Endodermal cell (in vitro differentiated cells): ENCODE results near the gene PLXNB2. TPM values are rescaled to one million over a fixed set of nuclear protein-coding genes. Genes with fewer than 3 reads are reported as not detected.
A peak's percentile ranks its signal among the peaks of the same experiment; 100 is the strongest.

Experiments
- DNase-seq: peaks from one replicate; pipeline ENCODE4 v3.0.0-alpha.2; 2017
- H3K27ac ChIP-seq: 2 replicates; pipeline ENCODE4 v1.5.1; 2013; ENCODE audit warnings: mild to moderate bottlenecking, low read depth, low read length, moderate library complexity
- H3K27me3 ChIP-seq: 2 replicates; pipeline ENCODE4 v1.6.1; 2013; ENCODE audit warnings: mild to moderate bottlenecking, low read length, moderate library complexity; ENCODE audit not compliant: insufficient read depth, control insufficient read depth, poor library complexity, severe bottlenecking
- H3K36me3 ChIP-seq: 2 replicates; pipeline ENCODE4 v1.7.0; 2013; ENCODE audit warnings: mild to moderate bottlenecking, low read length, moderate library complexity; ENCODE audit not compliant: control insufficient read depth, insufficient read depth
- H3K4me1 ChIP-seq: one replicate; pipeline ENCODE4 v1.7.0; 2013; ENCODE audit warnings: low read length; ENCODE audit not compliant: control insufficient read depth, insufficient read depth
- H3K4me3 ChIP-seq: 2 replicates; pipeline ENCODE4 v1.5.1; 2013; ENCODE audit warnings: mild to moderate bottlenecking, low read length, moderate library complexity
- H3K9ac ChIP-seq: 2 replicates; pipeline ENCODE4 v1.6.1; 2013; ENCODE audit warnings: mild to moderate bottlenecking, low read length, moderate library complexity; ENCODE audit not compliant: poor library complexity, severe bottlenecking; ENCODE audit errors: extremely low read depth
- H3K9me3 ChIP-seq: 2 replicates; pipeline ENCODE4 v1.6.1; 2013; ENCODE audit warnings: mild to moderate bottlenecking, low read length, moderate library complexity; ENCODE audit not compliant: control insufficient read depth
- H3K27ac Mint-ChIP-seq: 2 replicates; pipeline ENCODE4 v1.8.0; 2020; ENCODE audit warnings: mixed read lengths
- H3K27me3 Mint-ChIP-seq: 2 replicates; pipeline ENCODE4 v1.8.0; 2021; ENCODE audit warnings: mild to moderate bottlenecking, mixed read lengths; ENCODE audit not compliant: insufficient read depth
- H3K36me3 Mint-ChIP-seq: 2 replicates; pipeline ENCODE4 v1.8.0; 2020; ENCODE audit warnings: low read depth, mixed read lengths
- H3K4me1 Mint-ChIP-seq: 2 replicates; pipeline ENCODE4 v1.8.0; 2020; ENCODE audit warnings: mixed read lengths
- H3K4me3 Mint-ChIP-seq: 2 replicates; pipeline ENCODE4 v1.8.0; 2020; ENCODE audit warnings: mild to moderate bottlenecking, moderate library complexity, mixed read lengths
- H3K9me3 Mint-ChIP-seq: 2 replicates; pipeline ENCODE4 v1.8.0; 2020; ENCODE audit warnings: mild to moderate bottlenecking, mixed read lengths
- WGBS, 2 experiments: methylation state at CpG; one replicate each; pipeline versions ENCODE4 v1.1.5 to v1.1.7; 2013; ENCODE audit warnings: missing lambda C conversion rate in 2 of 2, mixed read lengths in 1 of 2; ENCODE audit not compliant: insufficient coverage in 1 of 2, insufficient read length in 1 of 2; 5-methylcytosine and 5-hydroxymethylcytosine counted together
- total RNA-seq, 2 donors: library from RNA; stranded (reverse); fragmentation: NEBNext Ultra II Directional in 1 of 2; extraction: Animal tissue kit (Norgen Biotek cat#: 25700) in 1 of 2; gene quantifications; 2 replicates in 1 of 2; 3 replicates in 1 of 2; pipeline ENCODE4 v1.2.1, GENCODE V29; 2021
- TF ChIP-seq, protein P1 (sequence below): fragments of 200-600 bp; sonication (generic); conservative IDR thresholded peaks from 2 replicates; pipeline ENCODE4 v1.5.0; 2021; ENCODE audit warnings: antibody characterized with exemption, mild to moderate bottlenecking

The PLXNB2 gene
- total RNA-seq, 2 donors from 2014 or later, result 94.7 to 97.7 TPM

DNA sequence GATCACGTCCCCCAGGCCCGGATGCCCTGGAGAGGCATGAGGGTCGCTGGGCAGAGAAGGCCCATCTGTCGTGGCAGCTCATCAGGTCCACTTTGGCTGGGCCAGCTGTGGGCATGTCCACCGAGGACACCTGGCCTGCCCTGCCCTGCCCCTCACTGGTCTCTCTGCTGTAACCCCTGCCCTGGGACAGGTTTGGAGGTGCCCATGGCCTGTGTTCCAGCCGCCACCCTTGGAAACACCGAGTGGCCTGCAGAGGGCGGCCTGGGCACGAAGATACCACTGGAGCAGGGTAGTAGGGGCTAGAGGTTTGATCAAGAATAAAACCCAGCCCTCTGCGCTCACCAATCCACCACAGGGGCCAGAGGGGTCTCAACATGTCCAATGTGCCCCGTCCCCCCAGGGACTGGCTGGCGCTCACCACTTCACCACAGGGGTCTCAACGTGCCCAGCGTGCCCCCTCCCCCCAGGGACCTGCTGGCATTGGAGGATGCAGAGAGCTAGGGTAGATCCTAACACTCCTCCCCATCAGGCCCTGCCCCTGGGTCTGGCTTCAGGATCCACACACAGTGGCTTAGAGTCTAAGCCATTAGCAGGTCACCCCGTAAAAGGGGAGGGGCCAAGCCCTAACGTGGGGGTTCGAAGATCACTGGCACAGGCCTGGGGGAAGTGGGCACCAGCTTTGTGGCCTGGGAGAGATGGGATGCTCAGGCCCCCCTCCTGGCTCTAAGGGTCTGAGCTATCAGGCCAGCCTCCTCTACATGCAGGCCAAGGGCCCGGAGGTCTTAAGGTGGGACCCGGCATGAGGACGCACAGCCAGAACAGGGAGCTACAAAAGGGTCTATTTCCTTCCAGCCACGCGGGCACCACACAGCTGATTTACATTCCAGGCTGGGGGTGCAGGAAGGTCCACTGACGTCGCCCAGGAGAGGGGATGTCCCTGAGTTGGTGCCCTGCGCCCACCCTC, 55.1 kb downstream of the PLXNB2 start:
- no peak overlapping the region for H3K27ac Mint-ChIP-seq
- H3K4me3 ChIP-seq, result peak overlapping the region; percentile 86
- peaks cover 11% of the 10 kb centered on the region for H3K36me3 ChIP-seq
- peak; percentile 92 for DNase-seq
- TF ChIP-seq, protein P1, sequence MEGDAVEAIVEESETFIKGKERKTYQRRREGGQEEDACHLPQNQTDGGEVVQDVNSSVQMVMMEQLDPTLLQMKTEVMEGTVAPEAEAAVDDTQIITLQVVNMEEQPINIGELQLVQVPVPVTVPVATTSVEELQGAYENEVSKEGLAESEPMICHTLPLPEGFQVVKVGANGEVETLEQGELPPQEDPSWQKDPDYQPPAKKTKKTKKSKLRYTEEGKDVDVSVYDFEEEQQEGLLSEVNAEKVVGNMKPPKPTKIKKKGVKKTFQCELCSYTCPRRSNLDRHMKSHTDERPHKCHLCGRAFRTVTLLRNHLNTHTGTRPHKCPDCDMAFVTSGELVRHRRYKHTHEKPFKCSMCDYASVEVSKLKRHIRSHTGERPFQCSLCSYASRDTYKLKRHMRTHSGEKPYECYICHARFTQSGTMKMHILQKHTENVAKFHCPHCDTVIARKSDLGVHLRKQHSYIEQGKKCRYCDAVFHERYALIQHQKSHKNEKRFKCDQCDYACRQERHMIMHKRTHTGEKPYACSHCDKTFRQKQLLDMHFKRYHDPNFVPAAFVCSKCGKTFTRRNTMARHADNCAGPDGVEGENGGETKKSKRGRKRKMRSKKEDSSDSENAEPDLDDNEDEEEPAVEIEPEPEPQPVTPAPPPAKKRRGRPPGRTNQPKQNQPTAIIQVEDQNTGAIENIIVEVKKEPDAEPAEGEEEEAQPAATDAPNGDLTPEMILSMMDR, result peak; percentile 78
- H3K4me1 ChIP-seq, result no peaks in the 10 kb centered on the region
- H3K9ac ChIP-seq, result no peak overlapping the region
- H3K9me3 ChIP-seq, result no peaks in the 10 kb centered on the region
- H3K36me3 Mint-ChIP-seq, result peaks cover 14% of the 10 kb centered on the region
- no peaks in the 10 kb centered on the region for H3K27me3 Mint-ChIP-seq
- no peak overlapping the region for H3K27ac ChIP-seq
- no peaks in the 10 kb centered on the region for H3K4me1 Mint-ChIP-seq
- H3K9me3 Mint-ChIP-seq, result no peaks in the 10 kb centered on the region
- peak overlapping the region; percentile 65 for H3K4me3 Mint-ChIP-seq
- 69 to 70% methylated on average over 15 to 25 of the region's 25 CpGs for WGBS, 2 experiments
- no peaks in the 10 kb centered on the region for H3K27me3 ChIP-seq

GRCh38 chr22:50251477-50252081, 55.9 kb downstream of the PLXNB2 start:
- no peaks in the 10 kb centered on the region for H3K9me3 Mint-ChIP-seq
- Histone ChIP-seq H3K4me3 (peak overlapping the region; percentile 86), H3K9ac (no peak overlapping the region), H3K4me1 (no peaks in the 10 kb centered on the region), H3K27me3 (no peaks in the 10 kb centered on the region), H3K9me3 (no peaks in the 10 kb centered on the region), H3K36me3 (peaks cover 16% of the 10 kb centered on the region), H3K27ac (no peak overlapping the region)
- TF ChIP-seq, protein P1, result no peak
- no peaks in the 10 kb centered on the region for H3K27me3 Mint-ChIP-seq
- no peaks in the 10 kb centered on the region for H3K4me1 Mint-ChIP-seq
- WGBS, 2 experiments, result 19 to 55% methylated on average over 8 to 36 of the region's 36 CpGs
- peak overlapping the region; percentile 65 for H3K4me3 Mint-ChIP-seq
- no peak for DNase-seq
- peaks cover 18% of the 10 kb centered on the region for H3K36me3 Mint-ChIP-seq
- no peak overlapping the region for H3K27ac Mint-ChIP-seq

GRCh38 chr22:50250555-50251476, 56.6 kb downstream of the PLXNB2 start, which contains the start of gene HDAC10:
Gene HDAC10, minus strand, starts transcription at chr22:50251265. Its CDS starts 233 bp downstream, at chr22:50251032.
- H3K36me3 Mint-ChIP-seq, result peaks cover 17% of the 10 kb centered on the region
- 2 to 4% methylated on average over 31 to 81 of the region's 81 CpGs for WGBS, 2 experiments
- Histone ChIP-seq H3K4me3 (peak within 1 kb of the TSS; percentile 86), H3K4me1 (peaks cover 3% of the 10 kb centered on the region), H3K9ac (peak within 1 kb of the TSS; percentile 80), H3K36me3 (peaks cover 24% of the 10 kb centered on the region), H3K9me3 (no peaks in the 10 kb centered on the region), H3K27me3 (no peaks in the 10 kb centered on the region), H3K27ac (no peak within 1 kb of the TSS)
- H3K27me3 Mint-ChIP-seq, result no peaks in the 10 kb centered on the region
- H3K9me3 Mint-ChIP-seq, result no peaks in the 10 kb centered on the region
- H3K4me1 Mint-ChIP-seq, result no peaks in the 10 kb centered on the region
- peak within 1 kb of the TSS; percentile 65 for H3K4me3 Mint-ChIP-seq
- DNase-seq, result peak; percentile 93
- TF ChIP-seq, protein P1, result no peak
- H3K27ac Mint-ChIP-seq, result peak within 1 kb of the TSS; percentile 87
